ENCODE results near the gene KIFAP3.

Gene KIFAP3

DNA sequence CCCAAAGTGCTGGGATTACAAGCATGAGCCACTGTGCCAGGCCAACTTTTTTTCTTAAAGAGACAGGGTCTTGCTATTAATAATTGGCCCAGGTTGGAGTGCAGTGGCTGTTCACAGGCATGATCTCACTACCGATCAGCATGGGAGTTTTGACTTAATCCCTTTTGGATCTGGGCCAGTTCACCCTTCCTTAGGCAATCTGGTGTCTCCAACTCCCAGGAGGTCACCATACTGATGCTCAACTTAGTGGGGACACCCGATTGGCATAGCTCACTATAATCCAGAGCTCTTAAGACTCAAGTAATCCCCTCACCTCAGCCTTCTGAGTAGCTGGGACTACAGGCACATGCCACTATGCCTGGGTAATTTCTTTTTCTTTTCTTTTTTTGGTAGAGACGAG, 116.6 kb downstream of the KIFAP3 start:
- Mint-ChIP-seq H3K4me1 (no peaks in the 10 kb centered on the region), H3K4me3 (no peak overlapping the region), H3K36me3 (ENCODE audit: low read depth) (peaks cover 11% of the 10 kb centered on the region), H3K9me3 (no peaks in the 10 kb centered on the region), H3K27ac (no peak overlapping the region), H3K27me3 (ENCODE audit: low read depth, poor library complexity) (peaks cover 5% of the 10 kb centered on the region)
- DNase-seq: no peak
- TF ChIP-seq, protein P1, sequence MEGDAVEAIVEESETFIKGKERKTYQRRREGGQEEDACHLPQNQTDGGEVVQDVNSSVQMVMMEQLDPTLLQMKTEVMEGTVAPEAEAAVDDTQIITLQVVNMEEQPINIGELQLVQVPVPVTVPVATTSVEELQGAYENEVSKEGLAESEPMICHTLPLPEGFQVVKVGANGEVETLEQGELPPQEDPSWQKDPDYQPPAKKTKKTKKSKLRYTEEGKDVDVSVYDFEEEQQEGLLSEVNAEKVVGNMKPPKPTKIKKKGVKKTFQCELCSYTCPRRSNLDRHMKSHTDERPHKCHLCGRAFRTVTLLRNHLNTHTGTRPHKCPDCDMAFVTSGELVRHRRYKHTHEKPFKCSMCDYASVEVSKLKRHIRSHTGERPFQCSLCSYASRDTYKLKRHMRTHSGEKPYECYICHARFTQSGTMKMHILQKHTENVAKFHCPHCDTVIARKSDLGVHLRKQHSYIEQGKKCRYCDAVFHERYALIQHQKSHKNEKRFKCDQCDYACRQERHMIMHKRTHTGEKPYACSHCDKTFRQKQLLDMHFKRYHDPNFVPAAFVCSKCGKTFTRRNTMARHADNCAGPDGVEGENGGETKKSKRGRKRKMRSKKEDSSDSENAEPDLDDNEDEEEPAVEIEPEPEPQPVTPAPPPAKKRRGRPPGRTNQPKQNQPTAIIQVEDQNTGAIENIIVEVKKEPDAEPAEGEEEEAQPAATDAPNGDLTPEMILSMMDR (IDR thresholded peaks at IDR 0.05): no peak

DNA sequence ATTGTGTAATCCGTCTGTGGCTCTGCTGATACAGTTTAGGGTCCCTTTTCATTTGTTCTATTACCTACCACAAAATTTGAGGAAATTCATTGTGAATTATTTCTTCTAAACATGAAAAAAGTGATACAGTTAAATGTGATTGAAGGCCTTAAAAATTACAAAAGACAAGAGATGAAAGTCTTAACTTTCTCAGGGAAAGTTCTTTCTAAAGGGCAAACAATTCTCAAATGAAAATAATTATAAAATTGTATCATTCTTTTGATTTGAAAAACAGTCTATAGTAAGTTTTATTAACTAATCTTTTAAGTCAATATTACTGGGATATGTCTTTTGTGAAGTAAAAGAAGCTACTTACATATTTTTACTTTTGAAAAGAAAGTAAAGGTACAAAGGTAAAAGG, 123.4 kb downstream of the KIFAP3 start:
- no peaks in the 10 kb centered on the region for H3K4me1 Mint-ChIP-seq
- no peak for DNase-seq
- no peaks in the 10 kb centered on the region for H3K9me3 Mint-ChIP-seq
- H3K27ac Mint-ChIP-seq: no peak overlapping the region
- peaks cover 4% of the 10 kb centered on the region for H3K27me3 Mint-ChIP-seq (ENCODE audit: low read depth, poor library complexity)
- H3K36me3 Mint-ChIP-seq (ENCODE audit: low read depth): peaks cover 13% of the 10 kb centered on the region
- TF ChIP-seq, protein P1 (IDR thresholded peaks at IDR 0.05): no peak
- H3K4me3 Mint-ChIP-seq: no peak overlapping the region

DNA sequence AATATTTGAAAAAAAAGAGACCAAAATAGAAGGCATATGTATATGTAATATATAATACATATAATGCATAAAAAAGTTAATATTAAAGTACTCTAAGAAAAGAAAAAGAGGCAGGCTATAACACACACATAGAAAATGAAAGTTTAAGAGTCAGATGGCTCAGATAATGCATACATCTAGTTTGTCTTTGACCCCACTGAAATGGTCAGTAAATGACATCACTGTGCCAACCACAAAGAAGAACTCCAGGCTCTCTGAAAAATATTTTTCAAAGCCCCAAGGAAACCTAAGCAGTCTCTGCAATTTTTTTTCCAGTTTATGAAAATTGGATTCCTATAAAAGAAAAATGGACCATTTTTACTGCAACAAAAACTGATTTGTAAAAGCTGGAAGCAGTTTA, 125.4 kb downstream of the KIFAP3 start:
- Mint-ChIP-seq H3K27me3 (ENCODE audit: low read depth, poor library complexity) (no peaks in the 10 kb centered on the region), H3K4me3 (no peak overlapping the region), H3K9me3 (no peaks in the 10 kb centered on the region), H3K4me1 (peaks cover 5% of the 10 kb centered on the region), H3K36me3 (ENCODE audit: low read depth) (peaks cover 13% of the 10 kb centered on the region), H3K27ac (no peak overlapping the region)
- DNase-seq: no peak
- TF ChIP-seq, protein P1 (IDR thresholded peaks at IDR 0.05): no peak

DNA sequence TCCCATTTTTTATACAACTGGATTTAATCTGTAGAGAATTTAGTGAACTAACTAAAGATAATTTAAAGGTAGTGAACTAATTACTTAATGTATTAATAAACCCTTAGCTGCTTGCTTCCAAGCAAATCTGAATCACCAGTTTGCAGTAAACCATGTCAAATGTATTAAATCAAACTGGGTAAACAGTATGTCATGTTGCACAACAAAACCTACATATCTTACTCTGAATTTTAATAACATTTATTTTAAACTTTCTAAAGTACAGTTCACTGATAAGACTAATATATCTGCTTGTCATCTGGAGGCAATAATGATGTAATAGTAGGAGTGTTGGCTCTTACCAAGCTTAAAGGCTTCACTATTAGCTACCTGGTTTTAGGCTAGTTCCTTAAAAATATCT, 128.3 kb downstream of the KIFAP3 start:
- Mint-ChIP-seq H3K4me3 (no peak overlapping the region), H3K9me3 (no peaks in the 10 kb centered on the region), H3K27me3 (ENCODE audit: low read depth, poor library complexity) (no peaks in the 10 kb centered on the region), H3K36me3 (ENCODE audit: low read depth) (no peaks in the 10 kb centered on the region), H3K4me1 (peaks cover 24% of the 10 kb centered on the region), H3K27ac (no peak overlapping the region)
- no peak for DNase-seq
- TF ChIP-seq, protein P1 (IDR thresholded peaks at IDR 0.05): no peak

DNA sequence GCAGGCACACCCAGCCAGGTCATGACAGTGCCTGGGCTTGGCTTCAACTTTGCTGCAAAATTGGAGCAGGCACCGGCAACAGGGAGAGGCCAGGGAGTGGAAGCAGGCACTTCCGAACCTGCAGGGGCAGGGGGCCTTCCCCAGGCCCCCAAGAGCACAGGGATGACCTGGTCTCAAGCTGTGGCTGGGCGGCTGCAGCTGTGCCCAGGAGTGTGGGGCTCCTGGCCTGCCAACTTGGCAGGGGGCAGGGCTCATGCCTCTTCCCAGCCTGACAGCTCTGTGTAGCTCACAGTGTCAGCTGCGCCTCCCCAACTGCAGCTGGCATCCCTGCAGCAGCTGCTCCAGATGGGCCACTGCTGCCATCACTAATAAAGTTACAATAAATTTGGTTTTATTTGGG, 129.3 kb downstream of the KIFAP3 start:
- DNase-seq: no peak
- Mint-ChIP-seq H3K4me1 (peaks cover 24% of the 10 kb centered on the region), H3K9me3 (no peaks in the 10 kb centered on the region), H3K27ac (no peak overlapping the region), H3K4me3 (no peak overlapping the region), H3K27me3 (ENCODE audit: low read depth, poor library complexity) (no peaks in the 10 kb centered on the region), H3K36me3 (ENCODE audit: low read depth) (no peaks in the 10 kb centered on the region)
- TF ChIP-seq, protein P1 (IDR thresholded peaks at IDR 0.05): no peak

DNA sequence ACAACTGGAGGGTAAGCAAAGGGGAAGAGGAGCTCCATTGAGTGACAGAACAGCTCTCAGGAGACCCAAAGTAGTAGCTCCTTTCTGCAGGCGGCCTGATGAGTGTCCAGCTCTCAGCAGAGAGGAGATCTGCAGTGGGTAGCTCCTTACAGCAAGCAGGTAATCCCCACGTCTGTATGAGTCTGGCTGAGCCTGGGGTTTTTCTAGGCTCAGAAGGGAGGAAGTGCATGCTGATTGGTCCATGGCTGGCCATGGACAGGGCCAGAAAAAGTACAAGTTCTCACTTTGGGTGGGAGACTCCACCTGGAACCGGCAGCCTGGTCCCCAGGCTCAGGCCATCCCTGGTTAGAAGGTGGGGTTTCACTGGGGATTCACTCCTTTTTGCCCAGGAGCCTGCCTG, 129.9 kb downstream of the KIFAP3 start:
- DNase-seq: no peak
- Mint-ChIP-seq H3K9me3 (no peaks in the 10 kb centered on the region), H3K27ac (no peak overlapping the region), H3K4me1 (peaks cover 24% of the 10 kb centered on the region), H3K4me3 (no peak overlapping the region), H3K27me3 (ENCODE audit: low read depth, poor library complexity) (no peaks in the 10 kb centered on the region), H3K36me3 (ENCODE audit: low read depth) (no peaks in the 10 kb centered on the region)
- TF ChIP-seq, protein P1 (IDR thresholded peaks at IDR 0.05): no peak

All from nephron progenitor cell (in vitro differentiated cells).